Smooth muscle cell (in vitro differentiated cells): ENCODE results near the gene CCDC201. TPM values are rescaled to one million over a fixed set of nuclear protein-coding genes. Genes with fewer than 3 reads are reported as not detected.
A peak's percentile ranks its signal among the peaks of the same experiment; 100 is the strongest.

ENCODE experiments used
- DNase-seq: peaks from one replicate; lab custom pipeline; 2025; ENCODE audit not compliant: unreplicated experiment; lab: John Stamatoyannopoulos, UW
- H2AFZ ChIP-seq: fragments of 200-600 bp; sonication (generic); 2 replicates; pipeline ENCODE4 v1.6.0; 2016; ENCODE audit warnings: antibody characterized with exemption, low read depth, mild to moderate bottlenecking
- H3F3A ChIP-seq: fragments of 200-600 bp; sonication (generic); 2 replicates; pipeline ENCODE4 v1.6.0; 2017; ENCODE audit warnings: antibody characterized with exemption, low read depth
- H3K27ac ChIP-seq: fragments of 200-600 bp; sonication (generic); 2 replicates; pipeline ENCODE4 v1.5.1; 2016; ENCODE audit warnings: low read depth, mild to moderate bottlenecking
- H3K27me3 ChIP-seq: fragments of 200-600 bp; sonication (generic); 2 replicates; pipeline ENCODE4 v1.6.1; 2016; ENCODE audit warnings: low read depth, mild to moderate bottlenecking
- H3K36me3 ChIP-seq: fragments of 200-600 bp; sonication (generic); 2 replicates; pipeline ENCODE4 v1.5.1; 2016; ENCODE audit warnings: low read depth
- H3K4me1 ChIP-seq: fragments of 200-600 bp; sonication (generic); 2 replicates; pipeline ENCODE4 v1.5.1; 2016; ENCODE audit warnings: low read depth
- H3K4me2 ChIP-seq: fragments of 200-600 bp; sonication (generic); 2 replicates; pipeline ENCODE4 v1.6.0; 2016; ENCODE audit warnings: mild to moderate bottlenecking
- H3K4me3 ChIP-seq: fragments of 200-600 bp; sonication (generic); 2 replicates; pipeline ENCODE4 v1.5.1; 2016; ENCODE audit warnings: mild to moderate bottlenecking
- H3K79me2 ChIP-seq: fragments of 200-600 bp; sonication (generic); 2 replicates; pipeline ENCODE4 v1.6.0; 2016; ENCODE audit warnings: low read depth, mild to moderate bottlenecking
- H3K9ac ChIP-seq: fragments of 200-600 bp; sonication (generic); 2 replicates; pipeline ENCODE4 v1.6.0; 2016; ENCODE audit warnings: low read depth
- H3K9me3 ChIP-seq: fragments of 200-600 bp; sonication (generic); replicated peaks from 2 replicates; pipeline ENCODE4 v1.5.1; 2016; ENCODE audit warnings: low read depth
- H4K20me1 ChIP-seq: fragments of 200-600 bp; sonication (generic); 2 replicates; pipeline ENCODE4 v1.6.0; 2016; ENCODE audit warnings: low read depth
- WGBS: methylation state at CpG from one replicate; pipeline ENCODE4 v1.1.7; 2016; ENCODE audit warnings: low lambda C conversion rate; 5-methylcytosine and 5-hydroxymethylcytosine counted together
- polyA plus RNA-seq: library from polyadenylated mRNA; unstranded; fragments of >200 nt; fragmentation: Nextera tagmentation; extraction: Ambion mirVana; gene quantifications from 2 replicates; pipeline ENCODE4 v1.2.1, GENCODE V29; 2016
- total RNA-seq: library from RNA; depleted of rRNA; stranded (reverse); fragments of >200 nt; gene quantifications from 2 replicates; pipeline ENCODE4 v1.2.3, GENCODE V29; 2014
- TF ChIP-seq, protein P1 (sequence below): fragments of 200-600 bp; sonication (generic); IDR thresholded peaks from 2 replicates; pipeline ENCODE4 v1.5.1; 2017; ENCODE audit warnings: borderline replicate concordance, mild to moderate bottlenecking, antibody characterized with exemption; ENCODE audit not compliant: insufficient read depth, poor library complexity, severe bottlenecking

The CCDC201 gene
- total and polyA plus RNA-seq, 2 experiments from 2014 or later: not detected

DNA sequence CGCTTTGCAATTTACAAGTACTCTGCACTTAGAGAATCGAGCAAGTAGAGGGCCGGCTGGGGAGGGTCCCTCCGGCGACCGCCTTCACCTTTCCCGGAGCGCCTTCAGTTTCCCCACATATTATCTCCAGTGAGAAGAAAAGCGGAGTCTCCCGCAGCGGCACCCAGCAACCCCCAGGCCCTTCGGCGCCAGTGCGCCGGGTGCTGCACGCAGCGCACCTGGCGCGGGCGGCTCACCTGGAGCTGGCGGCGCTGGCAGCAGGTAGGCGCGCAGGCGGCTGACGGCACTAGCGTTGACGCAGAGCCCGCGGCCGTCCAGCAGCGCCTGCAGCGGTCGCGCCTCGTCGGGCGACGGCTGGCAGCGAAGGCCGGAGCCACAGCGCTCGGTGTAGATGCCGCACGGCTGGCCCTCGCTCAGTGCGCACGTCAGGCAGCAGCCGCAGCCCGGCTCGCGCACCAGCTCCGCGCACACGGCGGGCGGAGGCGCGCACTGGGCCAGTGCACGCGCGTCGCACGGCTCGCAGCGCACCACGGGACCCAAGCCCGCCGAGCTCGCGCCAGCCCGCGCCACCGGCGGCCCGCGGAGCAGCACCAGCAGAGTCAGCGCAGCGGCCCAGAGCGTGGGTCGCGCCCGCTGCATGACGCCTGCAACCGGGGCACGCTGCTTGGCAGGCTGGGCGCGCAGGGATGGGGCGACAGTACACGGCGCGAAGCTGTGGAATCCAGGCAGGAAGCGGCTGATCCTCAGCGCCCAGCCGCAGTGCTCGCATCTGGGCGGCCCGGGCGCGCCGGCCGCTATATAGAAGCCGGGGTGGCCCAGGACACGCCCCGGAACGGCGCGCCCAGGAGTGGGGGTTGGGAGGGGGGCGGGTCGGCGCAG is 47.9 kb upstream of the CCDC201 start, which contains the start of gene IGFBP3:
Gene IGFBP3 (minus strand): TSS at position 771 of the 879 bp plus-strand sequence. CDS start 132 bp downstream, at position 639.
- H3K36me3 ChIP-seq: peaks cover 4% of the 10 kb centered on the region
- H3K9me3 ChIP-seq: no peaks in the 10 kb centered on the region
- H3K27ac ChIP-seq: peak within 1 kb of the TSS; percentile 95
- no peak within 1 kb of the TSS for H2AFZ ChIP-seq
- H3K27me3 ChIP-seq: no peaks in the 10 kb centered on the region
- peak within 1 kb of the TSS; percentile 70 for H3K4me3 ChIP-seq
- peaks cover 52% of the 10 kb centered on the region for H3F3A ChIP-seq
- peak; percentile 62 for DNase-seq
- H3K4me1 ChIP-seq: peaks cover 23% of the 10 kb centered on the region
- TF ChIP-seq, protein P1, sequence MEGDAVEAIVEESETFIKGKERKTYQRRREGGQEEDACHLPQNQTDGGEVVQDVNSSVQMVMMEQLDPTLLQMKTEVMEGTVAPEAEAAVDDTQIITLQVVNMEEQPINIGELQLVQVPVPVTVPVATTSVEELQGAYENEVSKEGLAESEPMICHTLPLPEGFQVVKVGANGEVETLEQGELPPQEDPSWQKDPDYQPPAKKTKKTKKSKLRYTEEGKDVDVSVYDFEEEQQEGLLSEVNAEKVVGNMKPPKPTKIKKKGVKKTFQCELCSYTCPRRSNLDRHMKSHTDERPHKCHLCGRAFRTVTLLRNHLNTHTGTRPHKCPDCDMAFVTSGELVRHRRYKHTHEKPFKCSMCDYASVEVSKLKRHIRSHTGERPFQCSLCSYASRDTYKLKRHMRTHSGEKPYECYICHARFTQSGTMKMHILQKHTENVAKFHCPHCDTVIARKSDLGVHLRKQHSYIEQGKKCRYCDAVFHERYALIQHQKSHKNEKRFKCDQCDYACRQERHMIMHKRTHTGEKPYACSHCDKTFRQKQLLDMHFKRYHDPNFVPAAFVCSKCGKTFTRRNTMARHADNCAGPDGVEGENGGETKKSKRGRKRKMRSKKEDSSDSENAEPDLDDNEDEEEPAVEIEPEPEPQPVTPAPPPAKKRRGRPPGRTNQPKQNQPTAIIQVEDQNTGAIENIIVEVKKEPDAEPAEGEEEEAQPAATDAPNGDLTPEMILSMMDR: no peak
- peaks cover 25% of the 10 kb centered on the region for H3K79me2 ChIP-seq
- H4K20me1 ChIP-seq: peaks cover 50% of the 10 kb centered on the region
- peak within 1 kb of the TSS; percentile 95 for H3K4me2 ChIP-seq
- WGBS: 1% methylated on average over 111 of the region's 111 CpGs
- peak within 1 kb of the TSS; percentile 35 for H3K9ac ChIP-seq

DNA sequence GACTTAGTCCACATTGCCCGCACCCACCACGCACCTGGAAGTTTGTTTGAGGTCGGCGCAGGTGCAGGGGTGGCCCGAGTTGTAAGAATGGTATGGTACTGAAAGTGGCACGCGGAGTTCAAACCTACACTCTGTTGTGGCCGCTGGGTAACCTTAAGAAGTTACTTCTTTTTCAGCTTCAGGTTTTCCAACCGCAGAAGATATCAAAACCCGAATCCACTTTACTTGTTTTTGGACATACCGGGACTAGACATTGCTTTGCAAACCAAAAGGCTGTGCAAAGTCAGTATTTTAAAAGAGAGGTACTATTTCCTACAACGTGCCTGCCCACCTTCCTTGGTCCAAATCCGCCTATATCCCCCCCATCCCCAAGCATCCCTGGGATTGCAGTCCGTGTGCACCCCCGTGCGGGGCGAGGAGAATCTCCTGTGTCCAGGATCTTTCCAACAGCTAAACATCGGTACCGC is 47.1 kb upstream of the CCDC201 start:
- Histone ChIP-seq H3K79me2 (peaks cover 25% of the 10 kb centered on the region), H4K20me1 (peaks cover 57% of the 10 kb centered on the region), H3K4me3 (peak overlapping the region; percentile 70), H3F3A (peaks cover 60% of the 10 kb centered on the region), H3K4me2 (peak overlapping the region; percentile 95), H3K27ac (peak overlapping the region; percentile 17), H3K9ac (peak overlapping the region; percentile 35), H3K4me1 (peaks cover 23% of the 10 kb centered on the region), H3K9me3 (no peaks in the 10 kb centered on the region), H3K36me3 (peaks cover 4% of the 10 kb centered on the region), H2AFZ (no peak overlapping the region), H3K27me3 (no peaks in the 10 kb centered on the region)
- DNase-seq: no peak
- 22% methylated on average over 19 of the region's 19 CpGs for WGBS
- TF ChIP-seq, protein P1: no peak

DNA sequence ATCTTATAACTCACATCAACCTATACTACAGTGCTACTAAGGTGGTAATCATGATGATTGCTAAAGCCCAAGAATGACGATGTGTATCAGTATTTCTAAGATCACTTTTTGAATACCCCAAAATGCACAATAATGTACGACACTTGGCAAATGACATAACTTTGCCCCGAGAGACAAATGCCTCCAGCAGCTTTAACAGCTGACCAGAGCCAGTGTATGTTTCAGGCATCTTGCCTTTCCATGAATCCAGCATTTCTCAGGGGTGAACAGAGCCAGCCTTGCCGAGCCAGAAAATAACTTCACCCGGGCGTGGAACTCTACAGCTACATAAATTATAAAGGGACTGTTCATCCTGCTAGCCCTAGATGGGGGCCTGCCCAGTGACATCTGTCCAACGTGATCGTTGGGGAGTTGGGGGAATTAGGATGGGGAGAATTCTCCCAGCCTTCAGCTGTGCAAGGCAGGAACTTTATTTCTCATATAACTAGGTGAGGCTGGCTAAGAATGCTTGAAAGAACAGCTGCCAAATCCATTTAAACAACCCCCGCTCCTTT is 46.4 kb upstream of the CCDC201 start:
- DNase-seq: no peak
- peak overlapping the region; percentile 70 for H3K4me3 ChIP-seq
- no peaks in the 10 kb centered on the region for H3K27me3 ChIP-seq
- peaks cover 64% of the 10 kb centered on the region for H4K20me1 ChIP-seq
- H2AFZ ChIP-seq: no peak overlapping the region
- H3K9ac ChIP-seq: peak overlapping the region; percentile 35
- TF ChIP-seq, protein P1: no peak
- peaks cover 67% of the 10 kb centered on the region for H3F3A ChIP-seq
- peaks cover 4% of the 10 kb centered on the region for H3K36me3 ChIP-seq
- H3K4me2 ChIP-seq: peak overlapping the region; percentile 95
- H3K27ac ChIP-seq: peak overlapping the region; percentile 17
- H3K4me1 ChIP-seq: peaks cover 23% of the 10 kb centered on the region
- 31% methylated on average over 9 of the region's 9 CpGs for WGBS
- H3K79me2 ChIP-seq: peaks cover 25% of the 10 kb centered on the region
- H3K9me3 ChIP-seq: no peaks in the 10 kb centered on the region
